GM19351 (cell line): Measurements from ENCODE around the gene RAB11FIP4.

ENCODE experiments used
- ATAC-seq: cut with Tn5 transposase; IDR thresholded peaks from one replicate; pipeline ENCODE4 v1.9.1; 2021; ENCODE audit warnings: mild to moderate bottlenecking, moderate library complexity; ENCODE audit not compliant: unreplicated experiment

Gene RAB11FIP4

DNA sequence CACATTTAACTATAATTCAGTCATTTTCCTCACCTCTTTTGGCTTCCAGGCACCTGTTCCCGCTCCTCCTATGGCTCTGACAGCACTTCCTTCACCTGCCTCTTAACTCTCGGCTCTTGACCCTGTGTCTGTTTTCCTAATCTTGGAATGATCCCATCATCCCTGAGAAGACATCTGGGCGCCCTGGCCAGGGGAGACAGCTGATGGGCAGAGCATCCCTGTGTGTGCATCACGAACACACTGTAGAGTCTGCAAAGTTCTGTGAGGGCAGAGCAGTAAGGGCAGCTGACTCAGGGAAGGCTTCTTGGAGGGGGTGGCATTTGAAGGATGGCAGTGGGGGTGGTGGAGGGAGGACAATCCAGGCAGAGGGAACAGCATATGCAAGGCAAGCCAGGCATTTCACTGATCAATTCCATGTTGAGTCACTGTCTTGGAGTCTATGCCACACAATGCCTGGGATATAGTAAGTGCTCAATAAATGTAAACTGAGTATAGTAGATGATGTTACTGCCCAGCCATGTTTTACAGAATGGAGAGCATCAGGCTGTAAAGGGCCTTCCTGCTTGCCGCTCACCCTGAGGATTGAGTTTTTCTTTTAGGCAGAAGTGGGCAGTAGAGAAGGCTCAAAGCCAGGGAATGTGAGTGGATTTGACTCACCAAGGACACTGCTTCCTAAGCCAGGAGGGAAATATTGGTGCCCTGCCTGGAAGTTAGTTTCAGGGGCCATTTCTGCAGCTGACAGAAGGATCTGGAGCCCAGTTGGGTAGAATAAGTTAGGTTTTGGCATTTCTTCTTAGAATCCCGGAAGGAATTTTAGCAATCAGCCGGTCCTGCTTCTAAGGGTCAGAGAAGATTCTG, 5.8 kb upstream of the RAB11FIP4 start:
- ATAC-seq = no peak

DNA sequence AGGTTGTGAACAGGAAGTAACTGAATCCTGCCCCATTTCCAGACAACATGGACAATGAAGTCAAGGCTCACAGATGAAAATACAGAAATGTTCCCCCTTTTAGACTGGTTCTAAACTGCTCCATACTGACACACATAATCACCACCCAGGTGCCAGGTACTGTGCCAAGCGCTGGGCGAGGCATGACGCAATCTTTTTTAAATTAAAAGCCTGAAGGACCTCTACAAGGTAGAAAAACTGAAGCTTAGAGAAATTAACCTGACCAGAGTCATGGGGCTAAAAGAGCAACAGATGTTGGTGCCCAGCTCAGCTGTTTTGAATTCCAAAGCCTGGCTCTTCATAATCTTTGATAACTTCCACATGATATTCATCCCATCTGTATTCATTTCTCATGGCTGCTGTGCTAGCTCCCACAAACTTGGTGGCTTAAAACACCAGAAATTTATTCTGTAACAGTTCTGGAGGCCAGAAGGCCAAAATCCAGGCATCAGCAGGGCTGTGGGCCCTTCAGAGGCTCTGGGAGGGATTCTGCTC, 4.9 kb upstream of the RAB11FIP4 start:
- no peak for ATAC-seq

DNA sequence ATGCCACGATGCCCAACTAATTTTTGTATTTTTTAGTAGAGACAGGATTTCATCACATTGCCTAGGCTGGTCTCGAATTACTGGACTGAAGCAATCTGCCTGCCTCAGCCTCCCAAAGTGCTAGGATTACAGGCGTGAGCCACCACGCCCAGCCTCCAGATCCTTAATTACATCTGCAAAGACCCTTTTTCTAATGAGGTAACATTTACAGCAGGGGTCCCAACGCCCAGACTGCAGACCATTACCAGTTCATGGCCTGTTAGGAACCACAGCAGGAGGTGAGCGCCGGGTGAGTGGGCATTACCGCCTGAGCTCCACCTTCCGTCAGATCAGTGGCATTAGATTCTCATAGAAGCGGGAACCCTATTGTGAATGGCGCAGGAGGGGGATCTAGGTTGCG, 4.0 kb upstream of the RAB11FIP4 start:
- ATAC-seq = no peak

GRCh38 chr17:31388351-31388750, 3.1 kb upstream of the RAB11FIP4 start:
- no peak for ATAC-seq

- no peak for ATAC-seq
Observed at GRCh38 chr17:31388770-31389656, 2.5 kb upstream of the RAB11FIP4 start.

DNA sequence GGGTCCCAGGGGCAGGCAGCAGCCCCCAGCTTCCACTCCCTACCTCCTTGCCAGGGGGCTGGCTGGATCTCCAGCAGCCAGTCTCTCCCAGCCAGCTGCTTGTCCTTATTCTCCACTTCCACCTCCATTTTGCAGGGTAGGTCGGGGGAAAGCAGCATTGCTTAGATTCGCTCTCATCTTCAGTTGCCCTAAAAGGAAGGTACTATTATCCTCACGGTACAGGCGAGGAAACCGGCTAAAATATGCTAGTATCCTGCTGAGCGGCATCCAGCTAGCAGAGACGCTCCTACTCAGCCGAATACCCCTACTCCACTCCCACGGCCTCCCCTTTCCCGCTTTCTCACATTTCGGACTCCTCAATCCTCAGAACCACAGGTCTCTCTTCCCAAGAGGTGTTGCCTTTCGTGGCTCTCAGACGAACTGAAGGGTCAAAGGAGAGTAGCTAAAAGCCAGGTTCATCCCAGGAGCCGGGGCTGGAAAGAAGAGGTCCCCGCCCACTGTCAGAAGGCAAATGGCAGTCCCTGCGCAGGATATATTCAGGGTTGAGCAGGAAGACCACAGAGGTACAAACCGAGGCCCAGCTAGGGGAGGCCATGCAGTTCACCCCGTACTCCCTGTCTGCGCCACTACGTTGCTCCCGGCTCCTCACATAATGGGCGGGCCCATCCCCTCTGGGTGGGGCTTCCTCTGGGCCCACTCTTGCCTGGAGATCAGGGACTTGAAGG, 1.7 kb upstream of the RAB11FIP4 start:
- no peak for ATAC-seq

DNA sequence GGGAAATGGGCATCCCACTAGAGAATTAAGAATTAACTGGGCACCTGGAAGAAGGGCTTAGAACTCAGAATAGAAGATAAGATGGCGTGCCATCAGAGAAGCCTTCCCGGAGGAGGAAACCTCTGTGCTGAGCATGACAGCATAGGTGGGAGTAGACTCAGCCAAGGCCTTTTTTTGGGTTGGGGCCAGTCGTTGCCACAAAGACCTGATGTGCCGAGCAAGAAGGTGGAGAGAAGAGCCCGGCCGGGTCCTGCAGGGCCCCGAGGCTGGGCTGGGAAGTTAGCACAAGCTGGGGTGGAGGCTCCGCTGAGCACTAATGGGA, 1.1 kb upstream of the RAB11FIP4 start:
- no peak for ATAC-seq

DNA sequence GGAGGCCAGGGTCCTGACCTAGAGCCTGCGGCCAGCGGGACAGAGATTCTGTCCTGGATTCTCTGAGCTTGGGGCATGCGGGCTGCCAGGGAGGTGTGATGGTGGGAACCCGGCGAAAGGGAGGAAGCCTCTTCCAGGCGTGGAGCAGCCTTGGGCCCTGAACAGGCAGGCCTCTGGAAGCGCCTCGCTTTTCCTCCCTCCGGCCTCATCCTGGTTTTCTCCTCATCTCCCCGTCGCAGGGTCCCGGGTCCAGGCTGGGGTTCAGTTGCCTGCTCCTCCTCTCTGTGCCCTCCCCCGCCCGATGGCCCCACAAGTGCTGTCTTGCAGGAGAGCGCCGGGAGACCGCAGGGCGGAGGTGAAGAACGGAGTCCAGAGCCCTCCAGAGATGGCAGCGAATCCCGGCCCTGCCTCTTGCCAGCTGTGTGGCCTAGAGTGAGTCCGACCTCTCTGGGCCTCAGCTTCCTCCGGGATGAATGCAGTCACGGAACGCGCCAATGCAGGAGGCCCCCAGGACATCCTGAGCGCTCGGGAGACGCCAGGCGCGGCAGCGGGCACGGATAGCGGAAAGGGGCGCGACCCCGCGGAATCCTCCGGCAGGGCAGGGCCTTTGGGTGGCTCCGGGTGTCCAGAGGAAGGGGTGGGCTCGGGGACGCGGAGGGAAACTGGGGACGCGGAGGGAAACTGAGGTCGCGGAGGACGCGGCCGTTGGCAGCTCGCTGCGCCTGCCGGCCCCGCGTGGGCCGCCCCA, 553 bp upstream of the RAB11FIP4 start:
- no peak for ATAC-seq

DNA sequence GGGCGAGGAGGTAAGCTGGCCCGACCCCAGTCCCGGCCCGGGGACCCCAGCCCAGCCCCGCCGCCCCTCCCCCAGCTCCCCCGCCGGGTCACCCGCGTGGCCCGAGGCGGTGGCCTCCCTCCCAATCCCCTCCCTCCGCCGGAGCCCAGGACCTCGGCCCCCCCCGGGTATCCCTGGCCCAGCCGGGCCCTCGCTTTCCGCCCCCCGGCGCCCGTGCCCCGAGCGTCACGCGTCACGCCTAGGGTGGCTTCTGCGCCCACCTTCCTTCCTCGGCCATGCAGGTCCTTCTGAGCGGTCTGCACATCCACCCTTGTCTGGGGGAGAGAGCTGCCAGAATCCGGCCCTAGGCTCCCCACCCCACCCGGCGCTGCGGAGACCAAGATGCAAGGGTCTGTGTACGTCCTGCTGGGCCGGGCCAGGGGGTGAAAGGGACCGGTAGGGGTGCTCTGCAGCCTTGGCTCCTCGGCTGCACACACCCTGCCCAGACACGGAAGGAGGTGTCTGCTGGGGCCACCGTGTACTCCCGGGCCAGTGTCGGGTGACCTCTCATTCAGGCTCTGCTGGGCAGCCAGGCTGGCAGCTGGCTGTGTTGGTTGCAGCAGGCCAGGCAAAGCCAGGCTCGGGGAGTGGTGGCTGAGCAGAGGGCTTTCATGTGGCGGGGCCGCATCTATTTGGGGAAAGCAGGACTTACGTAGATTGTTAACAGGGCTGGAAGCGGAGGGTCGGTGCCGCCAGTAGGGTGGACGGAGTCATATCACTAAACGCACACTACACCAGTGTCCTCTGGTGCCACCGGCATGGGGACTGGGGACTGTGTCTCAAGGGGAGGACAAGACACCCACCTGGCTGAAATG, 754 bp downstream of the RAB11FIP4 start:
- ATAC-seq = no peak

DNA sequence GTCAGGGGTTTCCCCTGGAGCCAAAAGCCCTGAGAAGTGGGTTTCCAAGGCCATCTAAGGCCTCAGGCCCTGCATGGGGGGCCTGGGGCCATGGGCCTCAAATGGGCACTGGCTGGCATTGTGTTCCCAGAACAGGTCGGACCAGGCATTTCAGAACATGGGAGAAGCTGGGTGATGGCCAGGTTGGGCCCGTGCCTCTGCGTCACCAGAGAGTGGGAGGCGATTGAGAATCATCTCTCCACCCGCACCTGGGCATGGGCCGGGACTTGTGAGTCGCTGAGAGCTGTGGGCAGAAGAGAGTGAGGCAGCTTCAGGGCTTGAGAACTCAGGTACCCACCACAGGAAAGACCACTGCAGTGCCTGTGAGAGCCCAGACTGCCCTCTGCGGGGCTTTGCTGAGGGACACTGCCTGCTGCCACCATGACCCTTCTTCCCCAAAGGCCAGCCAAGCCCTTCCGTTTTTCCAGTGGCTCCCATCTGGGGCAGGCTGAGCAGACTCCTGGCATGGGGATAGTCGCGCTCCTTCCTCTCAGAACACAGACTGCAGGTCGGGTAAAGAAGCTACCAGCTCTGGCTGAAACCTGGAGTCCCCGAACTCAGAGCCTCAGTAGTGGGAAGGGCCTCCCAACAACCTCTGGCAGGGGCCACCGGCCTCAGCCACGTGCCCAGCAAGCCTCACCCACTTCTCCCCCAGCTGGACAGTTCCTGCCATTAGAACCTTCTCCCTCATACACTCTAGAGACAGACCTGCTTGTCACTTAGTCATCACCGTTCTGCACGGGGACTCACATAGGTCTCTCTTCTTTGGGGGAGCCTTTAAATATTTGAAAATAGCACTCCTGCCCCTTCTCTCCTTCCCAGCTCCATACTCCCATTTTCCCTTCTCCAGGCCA, 1.6 kb downstream of the RAB11FIP4 start:
- no peak for ATAC-seq

DNA sequence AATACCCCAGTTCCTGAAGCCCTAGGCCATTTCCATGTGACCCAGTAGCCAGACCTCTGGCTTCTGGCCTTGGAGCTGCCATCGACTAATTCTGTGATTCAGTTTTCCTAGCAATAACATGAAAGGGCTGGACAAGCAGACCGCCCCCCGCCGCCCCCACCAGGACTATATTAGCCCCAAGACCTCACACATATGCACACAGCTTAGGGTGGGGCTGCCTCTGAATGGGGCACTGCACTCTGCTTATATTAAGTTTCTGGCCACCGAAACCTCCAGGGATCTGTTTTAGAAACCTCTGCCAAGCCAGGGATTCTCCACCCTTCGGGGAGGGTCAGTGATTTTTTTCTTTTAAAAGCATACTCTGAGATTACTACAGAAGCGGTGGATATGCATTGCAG, 2.3 kb downstream of the RAB11FIP4 start:
- no peak for ATAC-seq

GRCh38 chr17:31394544-31394943, 3.1 kb downstream of the RAB11FIP4 start:
- ATAC-seq = no peak

GRCh38 chr17:31397256-31397939, 5.9 kb downstream of the RAB11FIP4 start:
- ATAC-seq = no peak

DNA sequence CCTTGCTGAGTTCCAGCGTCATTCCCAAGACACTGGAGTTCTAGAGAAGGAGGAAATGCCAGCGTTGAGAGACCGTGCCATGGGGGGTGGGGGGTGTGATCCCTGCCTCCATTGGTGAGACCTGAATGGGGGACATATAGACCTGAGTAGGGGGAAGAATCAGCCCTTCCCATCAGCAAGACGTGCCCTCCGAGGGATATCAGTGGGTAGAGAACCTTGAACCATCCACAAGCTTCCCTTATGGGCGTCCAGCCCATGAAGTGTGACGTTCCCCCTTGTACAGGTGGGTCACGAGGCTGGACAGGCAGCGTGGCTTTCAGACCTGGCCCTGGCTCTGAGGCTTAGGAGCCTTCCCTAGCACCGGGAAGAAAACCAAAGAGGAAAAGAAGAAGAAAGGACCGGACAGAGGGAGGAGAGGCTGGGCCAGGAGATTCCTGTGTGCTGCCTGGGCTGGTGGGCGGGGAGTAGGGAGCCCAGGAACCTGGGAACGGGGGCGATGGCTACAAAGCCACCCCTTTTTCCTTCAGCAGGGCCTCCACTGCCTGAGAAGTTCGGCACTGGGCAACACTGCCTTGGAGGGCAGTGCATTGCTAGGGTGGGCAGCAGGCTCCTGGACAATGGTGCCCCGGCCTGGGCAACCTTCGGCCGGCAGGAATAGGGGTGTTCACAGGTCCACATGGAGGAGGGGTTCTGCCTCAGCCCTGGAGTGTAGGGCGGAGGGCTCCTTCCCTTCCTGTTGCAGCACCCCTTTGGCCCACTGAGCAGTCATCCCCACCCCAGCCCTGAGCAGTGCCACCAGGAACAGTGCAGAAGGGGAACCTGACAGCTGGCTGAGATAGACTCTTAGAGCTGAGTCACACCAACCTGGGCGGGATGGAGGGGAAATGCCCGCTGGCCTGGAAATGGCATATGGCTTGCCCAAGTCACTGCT, 7.2 kb downstream of the RAB11FIP4 start:
- ATAC-seq = no peak

- no peak for ATAC-seq
Observed at GRCh38 chr17:31400481-31400950, 9.0 kb downstream of the RAB11FIP4 start.

DNA sequence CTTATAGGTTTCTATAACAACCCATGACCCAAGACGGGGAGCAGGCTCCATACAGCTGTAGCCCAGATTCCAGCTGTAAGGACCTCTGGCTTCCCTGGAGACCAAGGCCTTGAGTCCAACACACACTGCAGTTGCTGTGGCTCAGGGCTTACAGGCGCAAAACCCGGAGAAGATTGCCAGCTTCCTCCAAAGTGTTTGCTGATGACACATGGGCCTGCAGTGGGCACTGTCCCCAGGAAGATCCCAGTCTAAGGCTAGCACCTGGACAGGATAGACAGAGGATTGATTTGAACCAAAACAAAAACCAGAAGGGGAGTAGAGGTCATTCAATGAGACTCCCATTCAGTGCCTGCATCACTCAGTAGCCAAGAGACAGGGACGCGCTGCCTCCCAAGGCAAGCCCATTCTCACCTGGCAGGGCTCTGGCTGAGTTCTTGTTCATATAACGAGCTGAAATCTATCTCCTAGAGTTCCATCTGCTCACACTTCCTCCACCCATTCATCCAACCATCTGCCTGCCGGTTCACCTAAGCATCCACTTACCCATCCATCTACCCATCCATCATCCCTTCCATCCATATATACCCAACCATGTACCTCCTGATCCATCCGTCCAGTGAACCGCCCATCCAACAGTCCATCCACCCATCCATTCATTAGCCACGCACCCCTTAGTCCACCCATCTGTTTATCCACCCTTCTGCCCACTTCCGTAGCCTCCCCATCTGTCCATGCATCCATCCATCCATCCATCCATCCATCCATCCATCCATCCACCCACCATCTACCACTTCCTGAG, 10.2 kb downstream of the RAB11FIP4 start:
- no peak for ATAC-seq
